Activated CD4-positive, alpha-beta T cell treated with anti-CD3 and anti-CD28 coated beads for 4 hours (primary cell): ENCODE data around the gene CYFIP1.

ENCODE experiments used
- DNase-seq, 2 donors: peaks; one replicate each; pipeline ENCODE4 v3.0.0-alpha.2; 2020

Gene CYFIP1

GRCh38 chr15:22915866-22916515, 64.2 kb downstream of the CYFIP1 start:
- DNase-seq = no peak

GRCh38 chr15:22913646-22914380, 66.4 kb downstream of the CYFIP1 start:
- DNase-seq = no peak

- DNase-seq = no peak
Measured at GRCh38 chr15:22912256-22912655, 67.9 kb downstream of the CYFIP1 start.

- DNase-seq = no peak
Measured at GRCh38 chr15:22911306-22911705, 68.9 kb downstream of the CYFIP1 start.

- no peak for DNase-seq
Measured at GRCh38 chr15:22908830-22909229, 71.3 kb downstream of the CYFIP1 start.

GRCh38 chr15:22907161-22907950, 72.8 kb downstream of the CYFIP1 start:
- DNase-seq = no peak

- DNase-seq = no peak
Measured at GRCh38 chr15:22904736-22905135, 75.4 kb downstream of the CYFIP1 start.

GRCh38 chr15:22903961-22904534, 76.1 kb downstream of the CYFIP1 start:
- no peak for DNase-seq

GRCh38 chr15:22903427-22903826, 76.7 kb downstream of the CYFIP1 start:
- DNase-seq = no peak

- no peak for DNase-seq
Measured at GRCh38 chr15:22902981-22903380, 77.2 kb downstream of the CYFIP1 start.

GRCh38 chr15:22902578-22902977, 77.6 kb downstream of the CYFIP1 start:
- no peak for DNase-seq

- no peak for DNase-seq
Measured at GRCh38 chr15:22902046-22902445, 78.1 kb downstream of the CYFIP1 start.

GRCh38 chr15:22895465-22896190, 84.5 kb downstream of the CYFIP1 start:
- no peak for DNase-seq

- DNase-seq = no peak
Measured at GRCh38 chr15:22893881-22894280, 86.3 kb downstream of the CYFIP1 start.

GRCh38 chr15:22893081-22893480, 87.1 kb downstream of the CYFIP1 start:
- no peak for DNase-seq

GRCh38 chr15:22892333-22892732, 87.8 kb downstream of the CYFIP1 start:
- DNase-seq = no peak

GRCh38 chr15:22891426-22892210, 88.5 kb downstream of the CYFIP1 start:
- DNase-seq = no peak

GRCh38 chr15:22890296-22890695, 89.9 kb downstream of the CYFIP1 start:
- DNase-seq = no peak

- DNase-seq = no peak
Measured at GRCh38 chr15:22889146-22889818, 90.9 kb downstream of the CYFIP1 start.

- DNase-seq = no peak
Measured at GRCh38 chr15:22888120-22888859, 91.9 kb downstream of the CYFIP1 start.
